Liver (tissue), 9 donors: ENCODE measurements around the gene GPHN. TPM values are rescaled to one million over a fixed set of nuclear protein-coding genes. Genes with fewer than 3 reads are reported as not detected.

Source experiments
- DNase-seq: peaks from one replicate; pipeline ENCODE4 v3.0.0-alpha.2; 2017; ENCODE audit warnings: low spot score
- H3K27ac ChIP-seq, 2 donors: one replicate each; pipeline ENCODE4 v1.7.0; 2013; ENCODE audit warnings: inconsistent platforms in 2 of 2, low read length in 2 of 2, control low read depth in 1 of 2, low read depth in 1 of 2, mild to moderate bottlenecking in 1 of 2
- H3K27me3 ChIP-seq, 4 donors: one replicate each; pipeline versions ENCODE4 v1.6.1 to v1.7.0; 2013; ENCODE audit warnings: low read length in 3 of 4, inconsistent platforms in 1 of 4, mild to moderate bottlenecking in 1 of 4, moderate library complexity in 1 of 4; ENCODE audit not compliant: control insufficient read depth in 4 of 4, insufficient read depth in 4 of 4
- H3K36me3 ChIP-seq, 4 donors: one replicate each; pipeline versions ENCODE4 v1.6.1 to v1.7.0; 2013; ENCODE audit warnings: low read length in 3 of 4, mild to moderate bottlenecking in 3 of 4, low read depth in 1 of 4, moderate library complexity in 1 of 4; ENCODE audit not compliant: control insufficient read depth in 4 of 4, insufficient read depth in 3 of 4
- H3K4me1 ChIP-seq, 4 donors: one replicate each; pipeline versions ENCODE4 v1.6.1 to v1.7.0; 2013; ENCODE audit warnings: low read length in 3 of 4, mild to moderate bottlenecking in 3 of 4, moderate library complexity in 1 of 4; ENCODE audit not compliant: control insufficient read depth in 4 of 4, insufficient read depth in 4 of 4
- H3K4me3 ChIP-seq, 3 donors: one replicate each; pipeline versions ENCODE4 v1.6.1 to v1.7.0; 2013; ENCODE audit warnings: low read length in 3 of 3, control low read depth in 1 of 3, low read depth in 1 of 3, mild to moderate bottlenecking in 1 of 3
- H3K9ac ChIP-seq, 2 donors: one replicate each; pipeline ENCODE4 v1.7.0; 2013; ENCODE audit warnings: low read length in 2 of 2, mild to moderate bottlenecking in 2 of 2, moderate library complexity in 2 of 2, control low read depth in 1 of 2, low read depth in 1 of 2
- H3K9me3 ChIP-seq, 4 donors: one replicate each; pipeline versions ENCODE4 v1.6.1 to v1.7.0; 2013; ENCODE audit warnings: low read length in 3 of 4; ENCODE audit not compliant: control insufficient read depth in 4 of 4
- ATF3 ChIP-seq: IDR thresholded peaks from 2 replicates; pipeline ENCODE4 v1.6.1; 2016; ENCODE audit warnings: antibody characterized with exemption
- EGR1 ChIP-seq, 2 donors: IDR thresholded peaks; 2 replicates each; pipeline ENCODE4 v1.6.1; 2016 to 2018; ENCODE audit warnings: antibody characterized with exemption in 2 of 2, low read depth in 2 of 2
- FOXA1 ChIP-seq: IDR thresholded peaks from 2 replicates; pipeline ENCODE4 v1.6.1; 2016; ENCODE audit warnings: antibody characterized with exemption
- GABPA ChIP-seq, 2 donors: IDR thresholded peaks in 1 of 2; conservative IDR thresholded peaks in 1 of 2; 2 replicates each; pipeline ENCODE4 v1.6.1; 2016; ENCODE audit warnings: antibody characterized with exemption in 2 of 2, mild to moderate bottlenecking in 1 of 2, moderate library complexity in 1 of 2
- HNF4A ChIP-seq, 2 donors: conservative IDR thresholded peaks; 2 replicates each; pipeline ENCODE4 v1.6.1; 2016; ENCODE audit warnings: antibody characterized with exemption in 2 of 2, mild to moderate bottlenecking in 2 of 2
- HNF4G ChIP-seq: IDR thresholded peaks from 2 replicates; pipeline ENCODE4 v1.6.1; 2016; ENCODE audit warnings: antibody characterized with exemption
- JUND ChIP-seq, 2 donors: IDR thresholded peaks; 2 replicates each; pipeline ENCODE4 v1.6.1; 2016; ENCODE audit warnings: antibody characterized with exemption in 2 of 2
- MAX ChIP-seq: IDR thresholded peaks from 2 replicates; pipeline ENCODE4 v1.6.1; 2016; ENCODE audit warnings: antibody characterized with exemption
- NR2F2 ChIP-seq: IDR thresholded peaks from 2 replicates; pipeline ENCODE4 v1.6.1; 2016; ENCODE audit warnings: antibody characterized with exemption
- RAD21 ChIP-seq, 2 donors: IDR thresholded peaks; 2 replicates each; pipeline ENCODE4 v1.6.1; 2016; ENCODE audit warnings: antibody characterized with exemption in 2 of 2, mild to moderate bottlenecking in 2 of 2
- REST ChIP-seq: IDR thresholded peaks from 2 replicates; pipeline ENCODE4 v1.6.1; 2016; ENCODE audit warnings: antibody characterized with exemption, mild to moderate bottlenecking
- RXRA ChIP-seq, 2 donors: IDR thresholded peaks; 2 replicates each; pipeline ENCODE4 v1.6.1; 2017 to 2018; ENCODE audit warnings: antibody characterized with exemption in 2 of 2, mild to moderate bottlenecking in 1 of 2
- SP1 ChIP-seq: IDR thresholded peaks from 2 replicates; pipeline ENCODE4 v1.6.1; 2018; ENCODE audit warnings: antibody characterized with exemption, mild to moderate bottlenecking
- TAF1 ChIP-seq: conservative IDR thresholded peaks from 2 replicates; pipeline ENCODE4 v1.6.1; 2016; ENCODE audit warnings: antibody characterized with exemption, mild to moderate bottlenecking
- YY1 ChIP-seq: IDR thresholded peaks from 2 replicates; pipeline ENCODE4 v1.6.1; 2016; ENCODE audit warnings: antibody characterized with exemption, mild to moderate bottlenecking
- ZBTB33 ChIP-seq: IDR thresholded peaks from 2 replicates; pipeline ENCODE4 v1.6.1; 2016; ENCODE audit warnings: antibody characterized with exemption
- WGBS: extraction: QIAGEN DNeasy Blood & Tissue Kit; methylation state at CpG from one replicate; pipeline ENCODE4 v1.1.7; 2013; 5-methylcytosine and 5-hydroxymethylcytosine counted together
- polyA plus RNA-seq, 2 donors: library from polyadenylated mRNA; stranded (reverse) in 1 of 2; unstranded in 1 of 2; fragments of 200-250 nt in 1 of 2; fragments of >200 nt in 1 of 2; fragmentation: Nextera tagmentation in 1 of 2; extraction: Ambion mirVana in 1 of 2; gene quantifications; one replicate each; pipeline versions ENCODE4 v1.2.1 to v1.2.3, GENCODE V29; 2013 to 2015
- total RNA-seq, 2 donors: library from RNA; depleted of rRNA; stranded (reverse); fragments of >200 nt; gene quantifications; one replicate each; pipeline ENCODE4 v1.2.3, GENCODE V29; 2014
- donor health status: healthy.
- donor health status: healthy.
- donor health status: healthy.
- donor health status: healthy.
- donor health status: healthy.

The GPHN gene
- total and polyA plus RNA-seq, 4 donors, result 18.4 to 76.4 (median 47.4) TPM

GRCh38 chr14:67167420-67168109 is 659.6 kb downstream of the GPHN start:
- Histone ChIP-seq H3K4me1 (no peaks in the 10 kb centered on the region), H3K27me3 (no peaks in the 10 kb centered on the region), H3K36me3 (peaks cover 9 to 25% (median 16%) of the 10 kb centered on the region in 4 donors), H3K9me3 (no peaks in the 10 kb centered on the region), H3K4me3 (no peak overlapping the region), H3K9ac (no peak overlapping the region), H3K27ac (no peak overlapping the region)
- TF ChIP-seq RXRA (IDR thresholded peaks at IDR 0.05) (no peak), RAD21 (IDR thresholded peaks at IDR 0.05) (no peak), TAF1 (no peak), SP1 (no peak), EGR1 (IDR thresholded peaks at IDR 0.05; ENCODE audit: low read depth in 2 of 2) (no peak), FOXA1 (no peak), ZBTB33 (no peak), NR2F2 (no peak), GABPA (IDR thresholded peaks at IDR 0.05 in 1 of 2, conservative IDR thresholded peaks at IDR 0.05 in 1 of 2) (no peak), ATF3 (no peak), REST (no peak)
- 97% methylated on average over 2 of the region's 2 CpGs for WGBS
- DNase-seq, result no peak

GRCh38 chr14:67168110-67168441 is 660.1 kb downstream of the GPHN start:
- no peaks in the 10 kb centered on the region for H3K9me3 ChIP-seq
- no peaks in the 10 kb centered on the region for H3K4me1 ChIP-seq
- H3K9ac ChIP-seq, result no peak overlapping the region
- H3K4me3 ChIP-seq, result no peak overlapping the region
- H3K36me3 ChIP-seq, result peaks cover 8 to 25% (median 15%) of the 10 kb centered on the region in 4 donors
- 92% methylated on average over 1 of the region's 1 CpG for WGBS
- DNase-seq, result no peak
- TF ChIP-seq MAX (no peak), JUND (IDR thresholded peaks at IDR 0.05) (no peak), HNF4G (no peak), RXRA (IDR thresholded peaks at IDR 0.05) (no peak), ZBTB33 (no peak), EGR1 (IDR thresholded peaks at IDR 0.05; ENCODE audit: low read depth in 2 of 2) (no peak), NR2F2 (no peak), YY1 (no peak), GABPA (IDR thresholded peaks at IDR 0.05 in 1 of 2, conservative IDR thresholded peaks at IDR 0.05 in 1 of 2) (no peak), HNF4A (conservative IDR thresholded peaks at IDR 0.05) (no peak), RAD21 (IDR thresholded peaks at IDR 0.05) (no peak), TAF1 (no peak)
- no peak overlapping the region for H3K27ac ChIP-seq
- no peaks in the 10 kb centered on the region for H3K27me3 ChIP-seq
